ENCODE results near the gene TMEM175. TPM values are rescaled to one million over a fixed set of nuclear protein-coding genes. Genes with fewer than 3 reads are reported as not detected.

Gene TMEM175
- total and polyA plus RNA-seq, 9 donors: 10.6 to 28.4 (median 21.2) TPM

GRCh38 chr4:951186-951585 is 18.9 kb downstream of the TMEM175 start:
- no peaks in the 10 kb centered on the region for H3K4me1 ChIP-seq (ENCODE audit: insufficient read depth)
- TF ChIP-seq POLR2A (IDR thresholded peaks at IDR 0.05) (no peak), EP300 (IDR thresholded peaks at IDR 0.05) (no peak), CTCF (IDR thresholded peaks at IDR 0.05) (no peak)
- H3K9me3 ChIP-seq: no peaks in the 10 kb centered on the region
- WGBS, 3 donors: 68 to 76% (median 73%) methylated on average over 7 of the region's 7 CpGs
- no peak overlapping the region for H3K27ac ChIP-seq
- H3K36me3 ChIP-seq: no peaks in the 10 kb centered on the region
- H3K27me3 ChIP-seq: no peaks in the 10 kb centered on the region
- intact Hi-C loops (cut with DNase I): no loop called here
- no peak for DNase-seq
- H3K4me3 ChIP-seq: no peak overlapping the region

- WGBS, 3 donors: 80 to 82% (median 81%) methylated on average over 23 of the region's 23 CpGs
- intact Hi-C loops (cut with DNase I): no loop called here
- Histone ChIP-seq H3K36me3 (no peaks in the 10 kb centered on the region), H3K4me3 (no peak overlapping the region), H3K4me1 (ENCODE audit: insufficient read depth) (no peaks in the 10 kb centered on the region), H3K27ac (no peak overlapping the region), H3K27me3 (no peaks in the 10 kb centered on the region), H3K9me3 (no peaks in the 10 kb centered on the region)
- no peak for TF ChIP-seq POLR2A (IDR thresholded peaks at IDR 0.05)
- DNase-seq: no peak
These were observed 19.6 kb downstream of the TMEM175 start for GRCh38 chr4:951594-952468.

GRCh38 chr4:952881-953573 is 20.8 kb downstream of the TMEM175 start:
- peak in 1 of 5 donors; percentile 12 for DNase-seq
- Histone ChIP-seq H3K9me3 (no peaks in the 10 kb centered on the region), H3K36me3 (no peaks in the 10 kb centered on the region), H3K4me1 (ENCODE audit: insufficient read depth) (no peaks in the 10 kb centered on the region), H3K4me3 (no peak overlapping the region), H3K27ac (no peak overlapping the region), H3K27me3 (no peaks in the 10 kb centered on the region)
- intact Hi-C loops (cut with DNase I): no loop called here
- 94 to 97% (median 97%) methylated on average over 28 of the region's 28 CpGs for WGBS, 3 donors
- TF ChIP-seq POLR2A (IDR thresholded peaks at IDR 0.05) (no peak), CTCF (IDR thresholded peaks at IDR 0.05) (no peak), EP300 (IDR thresholded peaks at IDR 0.05) (no peak)

- Histone ChIP-seq H3K36me3 (no peaks in the 10 kb centered on the region), H3K9me3 (no peaks in the 10 kb centered on the region)
- WGBS, 3 donors: 96 to 97% (median 97%) methylated on average over 13 of the region's 13 CpGs
These were observed 21.3 kb downstream of the TMEM175 start for GRCh38 chr4:953574-953915.

More at GRCh38 chr4:953574-953915, 21.3 kb downstream of the TMEM175 start:
- intact Hi-C loops (cut with DNase I): no loop called here
- Histone ChIP-seq H3K27ac (no peak overlapping the region), H3K27me3 (no peaks in the 10 kb centered on the region), H3K4me1 (ENCODE audit: insufficient read depth) (no peaks in the 10 kb centered on the region), H3K4me3 (no peak overlapping the region)
- TF ChIP-seq CTCF (IDR thresholded peaks at IDR 0.05) (no peak), EP300 (IDR thresholded peaks at IDR 0.05) (no peak), POLR2A (IDR thresholded peaks at IDR 0.05) (no peak)
- DNase-seq: no peak
